ENCODE results near the gene LBHD1.
"Not testable (repeated sequence)": the region's sequence is repeated elsewhere in the genome, so short reads cannot be mapped to it uniquely, and the experiment has no call there.

The LBHD1 gene

GRCh38 chr11:62678770-62679696 is 7.0 kb upstream of the LBHD1 start, which contains the start of gene UBXN1:
UBXN1 (minus strand) TSS chr11:62679073; CDS start chr11:62678923, 150 bp downstream.
- DNase-seq (ENCODE audit: insufficient read length, low spot score) (peak; percentile 80), FAIRE-seq (no peak)
- TF ChIP-seq POLR2A (IDR thresholded peaks at IDR 0.05; ENCODE audit: low read depth, low read length): peak; percentile 57

DNA sequence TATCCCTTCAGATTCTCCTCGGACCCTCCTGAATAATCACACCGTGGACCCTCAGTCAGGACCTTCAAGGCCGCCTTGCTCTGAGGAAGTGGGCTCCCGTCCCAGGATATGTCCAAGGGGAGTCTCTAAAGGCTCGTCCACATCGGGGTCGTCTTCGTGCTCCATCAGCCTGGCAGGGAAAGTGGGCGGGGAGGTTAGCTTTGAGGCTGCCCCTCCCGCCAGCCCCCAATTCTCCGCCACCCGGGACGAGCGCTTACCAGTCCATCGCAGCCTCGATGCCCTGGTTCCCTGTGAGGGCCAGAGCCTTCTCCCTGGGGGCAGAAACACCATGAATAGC is 6.3 kb upstream of the LBHD1 start:
- FAIRE-seq: no peak
- no peak for TF ChIP-seq POLR2A (IDR thresholded peaks at IDR 0.05; ENCODE audit: low read depth, low read length)

GRCh38 chr11:62677714-62678113 is 5.6 kb upstream of the LBHD1 start:
- TF ChIP-seq POLR2A (IDR thresholded peaks at IDR 0.05; ENCODE audit: low read depth, low read length): no peak
- DNase-seq (ENCODE audit: insufficient read length, low spot score): no peak
- no peak for FAIRE-seq

More for the DNA sequence above, 6.3 kb upstream of the LBHD1 start:
- DNase-seq (ENCODE audit: insufficient read length, low spot score): no peak

DNA sequence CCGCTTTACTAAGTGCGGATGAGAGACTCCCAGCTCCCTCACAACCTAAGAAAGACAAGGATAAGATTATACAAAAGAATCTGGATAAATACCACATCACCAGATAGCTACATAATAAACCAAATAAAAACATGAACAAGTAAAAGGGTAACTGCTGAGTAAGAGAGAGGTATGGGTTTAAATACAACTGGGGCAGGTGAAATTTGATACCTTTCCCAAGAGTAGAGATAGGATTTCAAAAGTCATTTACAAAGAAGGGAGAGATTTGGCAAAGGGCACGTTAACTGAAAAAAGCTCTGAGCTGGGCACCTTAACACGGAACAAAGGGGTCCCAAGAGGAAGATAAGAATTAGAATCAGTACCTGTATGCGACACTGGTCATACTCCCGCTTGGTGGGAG is 5.1 kb upstream of the LBHD1 start:
- FAIRE-seq: no peak
- TF ChIP-seq POLR2A (IDR thresholded peaks at IDR 0.05; ENCODE audit: low read depth, low read length): no peak
- no peak for DNase-seq (ENCODE audit: insufficient read length, low spot score)

DNA sequence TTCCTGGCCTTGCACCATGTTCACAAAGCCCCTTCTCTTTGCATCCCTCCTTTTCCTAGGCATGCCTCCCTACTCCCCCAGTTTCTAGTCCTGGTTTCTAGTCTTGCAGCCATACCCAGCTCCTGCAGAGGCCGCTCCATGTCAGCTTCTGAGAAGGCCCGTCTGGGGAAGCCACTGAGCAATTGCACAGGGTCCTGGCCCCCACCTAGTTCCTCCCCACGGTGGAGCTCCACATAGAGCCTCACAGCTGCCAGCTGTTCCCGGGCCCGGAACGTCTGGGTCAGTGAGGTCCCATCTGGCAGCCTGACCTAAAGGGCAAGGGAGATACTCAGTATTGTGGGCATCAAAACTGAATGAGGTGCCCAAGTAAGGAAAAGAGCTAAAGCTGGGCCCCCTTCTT is 4.6 kb upstream of the LBHD1 start:
- no peak for TF ChIP-seq POLR2A (IDR thresholded peaks at IDR 0.05; ENCODE audit: low read depth, low read length)
- DNase-seq (ENCODE audit: insufficient read length, low spot score) (no peak), FAIRE-seq (no peak)

- DNase-seq (ENCODE audit: insufficient read length, low spot score); FAIRE-seq: not testable (repeated sequence)
Observed at GRCh38 chr11:62675415-62675814, 3.3 kb upstream of the LBHD1 start.

- no peak for TF ChIP-seq POLR2A (IDR thresholded peaks at IDR 0.05; ENCODE audit: low read depth, low read length)
- FAIRE-seq (no peak), DNase-seq (ENCODE audit: insufficient read length, low spot score) (no peak)
Observed at GRCh38 chr11:62673196-62673525, 1.1 kb upstream of the LBHD1 start.

DNA sequence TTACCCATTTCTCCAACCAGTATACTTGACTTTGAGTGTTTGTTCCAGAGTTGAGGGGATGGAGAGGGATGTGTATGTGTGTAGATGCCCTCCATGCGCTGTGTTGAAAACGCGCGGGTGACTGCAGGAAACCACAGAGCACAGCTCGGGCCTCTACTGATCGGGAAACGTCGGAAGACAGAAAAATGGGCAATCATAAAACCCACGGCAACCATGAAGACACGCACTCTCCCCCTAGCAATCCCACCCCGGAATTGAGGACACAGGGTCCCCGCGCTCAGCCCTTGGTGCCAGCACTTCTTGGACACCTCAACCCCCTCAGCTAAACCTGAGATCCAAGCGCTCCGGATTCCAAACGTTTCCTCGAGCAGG is 845 bp downstream of the LBHD1 start:
- no peak for FAIRE-seq
- DNase-seq (ENCODE audit: insufficient read length, low spot score): no peak
- TF ChIP-seq POLR2A (IDR thresholded peaks at IDR 0.05; ENCODE audit: low read depth, low read length): no peak

- FAIRE-seq: no peak
- no peak for DNase-seq (ENCODE audit: insufficient read length, low spot score)
Observed at GRCh38 chr11:62669420-62670161, 2.5 kb downstream of the LBHD1 start.

GRCh38 chr11:62667460-62667859 is 4.6 kb downstream of the LBHD1 start:
- TF ChIP-seq POLR2A (IDR thresholded peaks at IDR 0.05; ENCODE audit: low read depth, low read length): no peak
- FAIRE-seq: no peak

More at GRCh38 chr11:62669420-62670161, 2.5 kb downstream of the LBHD1 start:
- no peak for TF ChIP-seq POLR2A (IDR thresholded peaks at IDR 0.05; ENCODE audit: low read depth, low read length)

GRCh38 chr11:62666259-62666926 is 5.7 kb downstream of the LBHD1 start:
- no peak; the same call in 1 of the 2 replicates for TF ChIP-seq POLR2A (IDR thresholded peaks at IDR 0.05; ENCODE audit: low read depth, low read length)
- DNase-seq (ENCODE audit: insufficient read length, low spot score) (no peak), FAIRE-seq (no peak)

More at GRCh38 chr11:62667460-62667859, 4.6 kb downstream of the LBHD1 start:
- DNase-seq (ENCODE audit: insufficient read length, low spot score): no peak

DNA sequence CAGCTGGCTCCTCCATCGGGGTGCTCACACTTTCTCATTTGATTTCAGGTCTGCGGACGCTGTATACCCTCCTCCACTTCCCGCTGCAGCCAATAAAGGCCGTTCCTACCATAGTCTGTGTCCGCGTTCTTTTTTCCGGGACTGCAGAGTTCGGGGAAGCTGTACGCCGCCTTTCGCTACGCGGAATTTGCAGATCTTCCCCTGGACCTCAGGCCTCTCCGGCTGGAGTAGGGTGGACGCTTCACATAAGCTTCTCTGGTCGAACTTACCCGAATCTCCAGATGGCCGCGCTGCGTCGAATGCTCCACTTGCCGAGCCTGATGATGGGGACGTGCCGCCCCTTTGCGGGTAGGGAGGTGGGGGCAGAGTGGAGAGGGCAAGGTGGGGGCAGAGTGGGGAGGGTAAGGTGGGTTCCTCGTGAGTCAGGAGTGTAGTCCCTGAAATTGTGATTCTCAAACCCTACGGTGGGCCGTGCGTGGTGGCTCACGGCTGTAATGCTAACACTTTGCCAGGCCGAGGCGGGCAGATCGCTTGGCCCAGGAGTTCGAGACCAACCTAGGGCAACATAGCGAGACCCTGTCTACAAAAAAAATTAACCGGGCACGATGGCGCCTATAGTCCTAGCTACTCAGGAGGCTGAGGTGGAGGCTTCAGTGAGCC is 6.3 kb downstream of the LBHD1 start:
- TF ChIP-seq POLR2A (IDR thresholded peaks at IDR 0.05; ENCODE audit: low read depth, low read length): peak; percentile 31
- FAIRE-seq (no peak), DNase-seq (ENCODE audit: insufficient read length, low spot score) (no peak)

- FAIRE-seq (no peak), DNase-seq (ENCODE audit: insufficient read length, low spot score) (peak; percentile 89)
- TF ChIP-seq POLR2A (IDR thresholded peaks at IDR 0.05; ENCODE audit: low read depth, low read length): peak; percentile 98
Observed at GRCh38 chr11:62665075-62665598, 6.9 kb downstream of the LBHD1 start, which contains the start of the genes C11orf98 and CSKMT. C11orf98 (minus strand) TSS chr11:62665210; CDS start chr11:62665169, 41 bp downstream. CSKMT (plus strand) TSS chr11:62665312; CDS start chr11:62665880, 568 bp downstream.
